Heart left ventricle (tissue), 16 donors: ENCODE data around the gene LRP2BP. TPM values are rescaled to one million over a fixed set of nuclear protein-coding genes. Genes with fewer than 3 reads are reported as not detected.
"Not testable (repeated sequence)": the region's sequence is repeated elsewhere in the genome, so short reads cannot be mapped to it uniquely, and the experiment has no call there.

ENCODE experiments used
- ATAC-seq, 4 donors: fragments of 200-7000 bp; cut with Tn5 transposase; one replicate each; pipeline ENCODE4 v1.9.1; 2020 to 2022; ENCODE audit warnings: moderate library complexity in 4 of 4, mild to moderate bottlenecking in 3 of 4, moderate number of reproducible peaks in 1 of 4
- DNase-seq, 5 donors: peaks; one replicate each; pipeline ENCODE4 v3.0.0-alpha.2; 2020
- H3K27ac ChIP-seq, 12 donors: fragments of 200-600 bp; sonication (generic) in 4 of 12; one replicate each; pipeline versions ENCODE4 v1.5.0 to v1.8.0; 2016 to 2022; ENCODE audit warnings: mild to moderate bottlenecking in 2 of 12
- H3K27me3 ChIP-seq, 9 donors: fragments of 200-600 bp; sonication (generic) in 2 of 9; one replicate each; pipeline versions ENCODE4 v1.5.1 to v1.8.0; 2016 to 2022; ENCODE audit warnings: mild to moderate bottlenecking in 3 of 9
- H3K36me3 ChIP-seq, 9 donors: fragments of 200-600 bp; sonication (generic) in 2 of 9; one replicate each; pipeline versions ENCODE4 v1.5.0 to v1.8.0; 2018 to 2022; ENCODE audit warnings: mild to moderate bottlenecking in 2 of 9
- H3K4me1 ChIP-seq, 12 donors: fragments of 200-600 bp; sonication (generic) in 4 of 12; one replicate each; pipeline versions ENCODE4 v1.5.0 to v1.8.0; 2016 to 2022; ENCODE audit warnings: mild to moderate bottlenecking in 3 of 12
- H3K4me3 ChIP-seq, 12 donors: fragments of 200-600 bp; sonication (generic) in 4 of 12; one replicate each; pipeline versions ENCODE4 v1.5.0 to v1.8.0; 2017 to 2022; ENCODE audit warnings: mild to moderate bottlenecking in 9 of 12, moderate library complexity in 4 of 12
- H3K9me3 ChIP-seq, 12 donors: fragments of 200-600 bp; sonication (generic) in 4 of 12; one replicate each; pipeline versions ENCODE4 v1.5.0 to v1.8.0; 2016 to 2022; ENCODE audit warnings: mild to moderate bottlenecking in 1 of 12
- CTCF ChIP-seq, 12 donors: fragments of 200-600 bp; sonication (generic) in 4 of 12; IDR thresholded peaks; one replicate each; pipeline versions ENCODE4 v1.5.0 to v1.8.0; 2018 to 2022; ENCODE audit warnings: antibody characterized with exemption in 12 of 12, mild to moderate bottlenecking in 5 of 12
- POLR2A ChIP-seq, 2 donors: fragments of 450-650 bp; IDR thresholded peaks; one replicate each; pipeline ENCODE4 v1.6.1; 2017; ENCODE audit warnings: antibody characterized with exemption in 2 of 2, mild to moderate bottlenecking in 2 of 2, moderate library complexity in 2 of 2
- WGBS, 4 donors: extraction: QIAGEN DNeasy Blood & Tissue Kit in 2 of 4; methylation state at CpG; one replicate each; pipeline versions ENCODE4 v1.1.5 to v1.1.7; 2013 to 2018; 5-methylcytosine and 5-hydroxymethylcytosine counted together
- intact Hi-C, 10 donors: fragments of 100-400 bp; cut with DNase I; formaldehyde crosslinking; loops; one replicate each; pipeline versions ENCODE4 v1.11.1 to v1.14.2; 2022
- polyA plus RNA-seq, 2 donors: library from polyadenylated mRNA; stranded (reverse); fragments of 200-250 nt; gene quantifications; one replicate each; pipeline ENCODE4 v1.2.3, GENCODE V29; 2013
- total RNA-seq, 9 donors: library from RNA; depleted of rRNA in 2 of 9; stranded (reverse); fragments of >200 nt in 2 of 9; fragmentation: NEBNext Ultra II Directional in 3 of 9; extraction: Animal tissue kit (Norgen Biotek cat#: 25700) in 3 of 9; gene quantifications; one replicate each; pipeline versions ENCODE4 v1.1.0 to v1.2.4, GENCODE V29; 2016 to 2023
- donor health status: ischemic (EF 13 %, LVEDD 7.1; RV severe dilation, severe dysfunction).
- donor health status: healthy with polysubstance abuse.
- donor health status: DM: no; HTN: yes; CAD: no.
- donor health status: DM: no; HTN: no; CAD: no.
- donor health status: ischemic (EF 25% LVEDD 6.9; RV normal size, moderate dysfunction).
- donor health status: ischemic (EF 25% LVEDD 5.7; RV mildly dilated, moderate dysfunction).
- donor health status: healthy.
- donor health status: DM: yes; HTN: yes; CAD: no.
- donor health status: ischemic (EF 35%, LVEDD 5.7; RV mildly dilated, moderate dysfunction).
- donor health status: nonischemic (EF 11% LVEDD 7.7; RV severe dilation, severe dysfunction).
- donor health status: DM: yes; HTN: yes; CAD: no.
- donor health status: PGD.
- donor health status: ischemic (EF 29% LVEDD 5.4; RV normal size, mild dysfunction).
- donor health status: nonischemic (EF 23%, LVEDD 6.1; RV moderate dilation, normal function).

Gene LRP2BP
- total and polyA plus RNA-seq, 11 donors: 0.62 to 3.5 (median 1.3) TPM

GRCh38 chr4:185332575-185333464 lies 62.9 kb downstream of the LRP2BP start:
- Histone ChIP-seq H3K27ac (no peak overlapping the region), H3K9me3 (peaks cover 0 to 4% (median 0%) of the 10 kb centered on the region in 12 donors), H3K27me3 (no peaks in the 10 kb centered on the region), H3K4me3 (no peak overlapping the region), H3K4me1 (no peaks in the 10 kb centered on the region), H3K36me3 (peaks cover 0 to 4% (median 0%) of the 10 kb centered on the region in 9 donors)
- ATAC-seq: no peak
- DNase-seq: no peak
- WGBS, 4 donors: 82 to 98% (median 96%) methylated on average over 3 of the region's 3 CpGs
- TF ChIP-seq CTCF (IDR thresholded peaks at IDR 0.05) (no peak), POLR2A (IDR thresholded peaks at IDR 0.05) (no peak)
- intact Hi-C loops: no loop called here

GRCh38 chr4:185329879-185330510 lies 65.7 kb downstream of the LRP2BP start:
- DNase-seq, H3K27me3 ChIP-seq, H3K4me3 ChIP-seq, intact Hi-C loops, H3K36me3 ChIP-seq, H3K9me3 ChIP-seq, H3K4me1 ChIP-seq, ATAC-seq: not testable (repeated sequence)
- 96 to 100% (median 97%) methylated on average over 2 of the region's 2 CpGs for WGBS, 4 donors
- peak overlapping the region in 1 of 12 donors; percentile 62 for H3K27ac ChIP-seq

GRCh38 chr4:185328586-185328985 lies 67.1 kb downstream of the LRP2BP start:
- TF ChIP-seq POLR2A (IDR thresholded peaks at IDR 0.05) (no peak), CTCF (IDR thresholded peaks at IDR 0.05) (no peak)
- Histone ChIP-seq H3K27me3 (no peaks in the 10 kb centered on the region), H3K4me3 (no peak overlapping the region), H3K4me1 (no peaks in the 10 kb centered on the region), H3K27ac (peak overlapping the region in 1 of 12 donors; percentile 62), H3K36me3 (peaks cover 0 to 7% (median 0%) of the 10 kb centered on the region in 9 donors), H3K9me3 (peaks cover 0 to 4% (median 0%) of the 10 kb centered on the region in 12 donors)
- DNase-seq: no peak
- ATAC-seq: no peak
- intact Hi-C loops: no loop called here
- 84 to 99% (median 94%) methylated on average over 7 of the region's 7 CpGs for WGBS, 4 donors

GRCh38 chr4:185325721-185326120 lies 70.0 kb downstream of the LRP2BP start:
- intact Hi-C loops, ATAC-seq, H3K4me3 ChIP-seq, H3K27ac ChIP-seq, H3K4me1 ChIP-seq, DNase-seq, H3K9me3 ChIP-seq, H3K27me3 ChIP-seq: not testable (repeated sequence)
- WGBS, 4 donors: 63 to 80% (median 79%) methylated on average over 1 of the region's 1 CpG
- peaks cover 0 to 23% (median under 1%) of the 10 kb centered on the region in 9 donors for H3K36me3 ChIP-seq

GRCh38 chr4:185324361-185324760 lies 71.4 kb downstream of the LRP2BP start:
- H3K27me3 ChIP-seq, intact Hi-C loops, H3K4me3 ChIP-seq, H3K9me3 ChIP-seq, DNase-seq, ATAC-seq, H3K4me1 ChIP-seq: not testable (repeated sequence)
- WGBS, 4 donors: 83 to 92% (median 85%) methylated on average over 6 of the region's 6 CpGs
- Histone ChIP-seq H3K27ac (peak overlapping the region in 1 of 12 donors; percentile 19), H3K36me3 (peaks cover 0 to 28% (median 2%) of the 10 kb centered on the region in 9 donors)
